ENCODE results near the gene TTYH3.
"Not testable (repeated sequence)": the region's sequence is repeated elsewhere in the genome, so short reads cannot be mapped to it uniquely, and the experiment has no call there.

Gene TTYH3

GRCh38 chr7:2688409-2689342 lies 56.9 kb downstream of the TTYH3 start:
- no peak for DNase-seq (ENCODE audit: low read depth in 2 of 2)

- no peak for DNase-seq (ENCODE audit: low read depth in 2 of 2)
Observed at GRCh38 chr7:2689343-2689847, 57.6 kb downstream of the TTYH3 start.

- no peak for DNase-seq (ENCODE audit: low read depth in 2 of 2)
Observed at GRCh38 chr7:2689951-2690705, 58.3 kb downstream of the TTYH3 start.

- DNase-seq (ENCODE audit: low read depth in 2 of 2): no peak
Observed at GRCh38 chr7:2691011-2691707, 59.4 kb downstream of the TTYH3 start.

- not testable (repeated sequence) for DNase-seq (ENCODE audit: low read depth in 2 of 2)
Observed at GRCh38 chr7:2691932-2692439, 60.2 kb downstream of the TTYH3 start.

- no peak for DNase-seq (ENCODE audit: low read depth in 2 of 2)
Observed at GRCh38 chr7:2692543-2692942, 60.8 kb downstream of the TTYH3 start.

GRCh38 chr7:2693420-2694121 lies 61.8 kb downstream of the TTYH3 start:
- not testable (repeated sequence) for DNase-seq (ENCODE audit: low read depth in 2 of 2)

GRCh38 chr7:2694122-2694436 lies 62.3 kb downstream of the TTYH3 start:
- not testable (repeated sequence) for DNase-seq (ENCODE audit: low read depth in 2 of 2)

- peak in 1 of 2 donors; percentile 21 for DNase-seq (ENCODE audit: low read depth in 2 of 2)
Observed at GRCh38 chr7:2698581-2699288, 66.9 kb downstream of the TTYH3 start.

- no peak for DNase-seq (ENCODE audit: low read depth in 2 of 2)
Observed at GRCh38 chr7:2699289-2699620, 67.5 kb downstream of the TTYH3 start.

- no peak for DNase-seq (ENCODE audit: low read depth in 2 of 2)
Observed at GRCh38 chr7:2700141-2700850, 68.5 kb downstream of the TTYH3 start.

- no peak for DNase-seq (ENCODE audit: low read depth in 2 of 2)
Observed at GRCh38 chr7:2701424-2701823, 69.6 kb downstream of the TTYH3 start.

- DNase-seq (ENCODE audit: low read depth in 2 of 2): no peak
Observed at GRCh38 chr7:2701832-2702593, 70.2 kb downstream of the TTYH3 start.

- DNase-seq (ENCODE audit: low read depth in 2 of 2): no peak
Observed at GRCh38 chr7:2702594-2702957, 70.8 kb downstream of the TTYH3 start.

GRCh38 chr7:2705371-2706096 lies 73.7 kb downstream of the TTYH3 start:
- DNase-seq (ENCODE audit: low read depth in 2 of 2): no peak

GRCh38 chr7:2706685-2707126 lies 74.9 kb downstream of the TTYH3 start:
- DNase-seq (ENCODE audit: low read depth in 2 of 2): no peak

GRCh38 chr7:2707481-2707880 lies 75.7 kb downstream of the TTYH3 start:
- DNase-seq (ENCODE audit: low read depth in 2 of 2): no peak

- DNase-seq (ENCODE audit: low read depth in 2 of 2): no peak
Observed at GRCh38 chr7:2708041-2708440, 76.3 kb downstream of the TTYH3 start.

Data from stimulated activated CD4-positive, alpha-beta T cell treated with anti-CD3 and anti-CD28 coated beads, Interleukin-1b, Interleukin-23, amount 100 ng/mL, for 4 hours (primary cell).